Glutamatergic neuron (in vitro differentiated cells): ENCODE data around the gene UBE2U. TPM values are rescaled to one million over a fixed set of nuclear protein-coding genes. Genes with fewer than 3 reads are reported as not detected.

Source experiments
- DNase-seq: peaks from one replicate; pipeline ENCODE4 v3.0.0; 2022
- H3K27ac Mint-ChIP-seq: one replicate; pipeline ENCODE4 v1.8.0; 2020; ENCODE audit warnings: mild to moderate bottlenecking, mixed read lengths, inconsistent platforms; ENCODE audit not compliant: unreplicated experiment
- H3K27me3 Mint-ChIP-seq: one replicate; pipeline ENCODE4 v1.8.0; 2020; ENCODE audit warnings: mild to moderate bottlenecking, moderate library complexity, mixed read lengths, inconsistent platforms; ENCODE audit not compliant: unreplicated experiment
- H3K36me3 Mint-ChIP-seq: one replicate; pipeline ENCODE4 v1.8.0; 2020; ENCODE audit warnings: mild to moderate bottlenecking, mixed read lengths, inconsistent platforms; ENCODE audit not compliant: unreplicated experiment
- H3K4me1 Mint-ChIP-seq: one replicate; pipeline ENCODE4 v1.8.0; 2020; ENCODE audit warnings: mild to moderate bottlenecking, low read depth, mixed read lengths, inconsistent platforms; ENCODE audit not compliant: unreplicated experiment
- H3K4me3 Mint-ChIP-seq: one replicate; pipeline ENCODE4 v1.8.0; 2020; ENCODE audit warnings: mild to moderate bottlenecking, mixed read lengths, inconsistent platforms; ENCODE audit not compliant: unreplicated experiment
- H3K9me3 Mint-ChIP-seq: one replicate; pipeline ENCODE4 v1.8.0; 2020; ENCODE audit warnings: mild to moderate bottlenecking, moderate library complexity, mixed read lengths, inconsistent platforms; ENCODE audit not compliant: unreplicated experiment
- total RNA-seq: library from RNA; stranded (reverse); fragmentation: NEBNext Ultra II Directional; extraction: Animal tissue kit (Norgen Biotek cat#: 25700); gene quantifications from one replicate; pipeline ENCODE4 v1.2.1, GENCODE V29; 2021; ENCODE audit not compliant: unreplicated experiment
- TF ChIP-seq, protein P1 (sequence below): fragments of 200-600 bp; sonication (generic); IDR thresholded peaks from one replicate; pipeline ENCODE4 v1.5.0; 2021; ENCODE audit not compliant: partially characterized antibody, unreplicated experiment

Gene UBE2U
- total RNA-seq, 1 donor from 2014 or later: not detected

DNA sequence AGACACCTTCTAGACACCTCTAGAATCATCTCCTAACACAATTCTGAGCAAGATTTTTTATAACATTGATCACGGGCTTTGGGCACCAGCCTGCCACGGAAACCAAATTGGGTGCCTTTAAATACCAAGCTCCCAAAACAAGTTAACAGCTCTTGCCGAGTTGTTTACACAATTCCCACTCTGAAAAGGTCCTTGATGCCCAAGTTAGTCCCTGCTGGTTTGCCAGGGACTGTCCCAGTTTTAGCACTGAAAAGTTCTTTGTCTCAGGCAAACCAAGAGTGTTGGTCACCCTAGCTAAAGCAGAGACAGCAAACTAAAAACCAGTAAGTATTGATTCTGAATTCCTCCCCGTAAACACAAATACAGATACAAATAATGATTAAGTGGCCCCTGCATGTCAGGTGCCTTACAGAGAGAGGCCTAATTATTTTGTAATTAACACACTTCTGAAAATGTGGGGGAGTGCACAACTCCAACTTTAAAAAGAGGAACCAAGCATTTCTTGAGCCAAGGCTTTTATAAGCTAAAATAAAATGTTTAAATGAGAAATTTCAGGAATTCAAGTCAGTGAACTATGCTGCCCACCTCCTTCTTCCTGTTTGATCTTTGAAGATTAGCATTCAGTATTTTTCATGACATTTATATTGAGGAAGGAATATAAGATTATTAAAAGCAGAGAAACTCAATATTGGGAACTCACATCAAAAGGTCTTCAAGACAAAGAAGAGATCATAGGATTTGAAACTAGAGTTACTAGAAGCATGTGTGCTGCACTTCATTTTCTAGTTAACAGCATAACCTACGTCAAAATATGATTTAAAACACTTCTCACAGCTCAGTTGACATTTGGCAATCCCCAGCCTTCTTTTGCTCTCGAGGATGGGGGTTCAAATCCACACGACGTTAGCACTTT is 9.0 kb upstream of the UBE2U start:
- TF ChIP-seq, protein P1, sequence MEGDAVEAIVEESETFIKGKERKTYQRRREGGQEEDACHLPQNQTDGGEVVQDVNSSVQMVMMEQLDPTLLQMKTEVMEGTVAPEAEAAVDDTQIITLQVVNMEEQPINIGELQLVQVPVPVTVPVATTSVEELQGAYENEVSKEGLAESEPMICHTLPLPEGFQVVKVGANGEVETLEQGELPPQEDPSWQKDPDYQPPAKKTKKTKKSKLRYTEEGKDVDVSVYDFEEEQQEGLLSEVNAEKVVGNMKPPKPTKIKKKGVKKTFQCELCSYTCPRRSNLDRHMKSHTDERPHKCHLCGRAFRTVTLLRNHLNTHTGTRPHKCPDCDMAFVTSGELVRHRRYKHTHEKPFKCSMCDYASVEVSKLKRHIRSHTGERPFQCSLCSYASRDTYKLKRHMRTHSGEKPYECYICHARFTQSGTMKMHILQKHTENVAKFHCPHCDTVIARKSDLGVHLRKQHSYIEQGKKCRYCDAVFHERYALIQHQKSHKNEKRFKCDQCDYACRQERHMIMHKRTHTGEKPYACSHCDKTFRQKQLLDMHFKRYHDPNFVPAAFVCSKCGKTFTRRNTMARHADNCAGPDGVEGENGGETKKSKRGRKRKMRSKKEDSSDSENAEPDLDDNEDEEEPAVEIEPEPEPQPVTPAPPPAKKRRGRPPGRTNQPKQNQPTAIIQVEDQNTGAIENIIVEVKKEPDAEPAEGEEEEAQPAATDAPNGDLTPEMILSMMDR: no peak

DNA sequence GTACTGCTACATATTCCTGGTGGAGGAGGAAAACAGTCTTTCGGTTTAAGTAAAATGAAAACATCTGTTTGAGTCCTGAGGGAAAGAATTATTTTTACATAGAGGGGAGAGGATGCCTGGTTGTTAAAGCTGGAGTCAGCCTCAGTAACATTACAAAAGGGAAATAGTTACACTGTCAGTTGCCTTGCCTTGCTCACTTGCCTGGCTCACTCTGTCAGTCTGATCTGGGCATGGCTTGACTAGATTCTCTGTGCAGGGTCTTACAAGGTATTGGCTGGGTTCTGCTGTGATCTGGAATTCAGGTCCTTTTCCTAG is 8.4 kb upstream of the UBE2U start:
- H3K27ac Mint-ChIP-seq: no peak overlapping the region
- no peaks in the 10 kb centered on the region for H3K27me3 Mint-ChIP-seq
- peaks cover 1% of the 10 kb centered on the region for H3K9me3 Mint-ChIP-seq
- TF ChIP-seq, protein P1: no peak
- no peaks in the 10 kb centered on the region for H3K4me1 Mint-ChIP-seq
- H3K36me3 Mint-ChIP-seq: peaks cover 14% of the 10 kb centered on the region
- no peak for DNase-seq
- no peak overlapping the region for H3K4me3 Mint-ChIP-seq

More for the DNA sequence above, 9.0 kb upstream of the UBE2U start:
- Mint-ChIP-seq H3K27ac (no peak overlapping the region), H3K4me1 (no peaks in the 10 kb centered on the region), H3K9me3 (peaks cover 1% of the 10 kb centered on the region), H3K36me3 (peaks cover 14% of the 10 kb centered on the region), H3K27me3 (no peaks in the 10 kb centered on the region), H3K4me3 (no peak overlapping the region)
- DNase-seq: no peak

DNA sequence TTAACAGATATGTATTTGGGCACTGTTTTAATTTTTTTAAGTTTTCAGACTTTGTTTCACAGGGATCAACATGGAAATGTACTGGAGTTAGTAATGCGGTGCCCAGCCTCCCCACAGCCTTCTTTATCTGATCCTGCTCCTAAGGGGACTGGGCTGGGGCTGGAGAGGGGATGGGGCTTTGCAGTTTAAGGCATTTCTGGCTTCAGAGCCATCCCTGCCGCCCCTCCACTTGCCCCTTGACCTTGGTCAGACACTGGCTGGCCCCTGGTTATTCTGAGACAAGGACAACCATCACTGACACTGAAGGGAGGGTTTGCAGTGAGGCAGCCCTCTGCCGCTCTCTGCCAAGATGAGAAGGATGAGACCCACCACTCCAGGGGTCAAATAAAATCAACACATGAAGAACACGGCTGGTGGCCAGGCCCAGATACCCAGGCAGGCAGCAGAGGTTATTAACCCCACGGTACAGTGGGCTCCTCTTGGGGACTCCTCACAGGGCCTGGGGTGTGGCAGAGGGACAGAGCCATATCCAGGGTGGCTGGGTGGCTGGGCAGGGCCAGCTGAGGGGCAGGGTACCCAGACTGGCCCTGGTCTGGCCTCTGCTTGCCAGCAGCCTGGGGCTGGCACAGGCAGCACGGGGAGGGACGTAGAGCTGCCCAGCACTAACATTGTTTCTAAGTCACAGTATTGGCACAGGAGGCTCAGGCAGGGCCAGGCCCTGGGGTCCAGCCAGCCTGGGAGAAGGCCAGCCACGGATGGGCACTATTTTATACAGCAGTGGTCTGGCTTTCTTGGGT is 7.2 kb upstream of the UBE2U start:
- Mint-ChIP-seq H3K4me3 (no peak overlapping the region), H3K4me1 (no peaks in the 10 kb centered on the region), H3K27me3 (no peaks in the 10 kb centered on the region), H3K27ac (no peak overlapping the region), H3K36me3 (peaks cover 14% of the 10 kb centered on the region), H3K9me3 (peaks cover 3% of the 10 kb centered on the region)
- no peak for DNase-seq
- TF ChIP-seq, protein P1: no peak

DNA sequence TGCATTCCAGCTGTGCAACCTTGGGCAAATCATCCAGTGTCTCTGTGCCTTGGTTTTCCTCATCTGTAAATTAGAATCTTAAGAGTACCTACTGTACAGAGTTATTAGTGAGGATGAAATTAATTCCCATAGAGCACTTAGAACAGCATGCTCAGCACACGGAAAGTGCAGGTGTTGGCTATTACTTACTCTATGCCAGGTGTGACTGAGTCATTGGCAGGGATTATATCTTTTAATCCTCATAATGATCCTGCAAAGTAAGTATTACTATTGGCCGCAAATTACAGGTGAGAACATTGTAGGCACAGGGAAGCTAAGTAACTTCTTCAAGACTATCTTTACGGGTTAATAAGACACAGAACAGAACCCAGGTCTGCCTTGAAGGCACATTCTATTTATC is 6.3 kb upstream of the UBE2U start:
- peaks cover 14% of the 10 kb centered on the region for H3K36me3 Mint-ChIP-seq
- H3K27me3 Mint-ChIP-seq: no peaks in the 10 kb centered on the region
- TF ChIP-seq, protein P1: no peak
- peaks cover 3% of the 10 kb centered on the region for H3K9me3 Mint-ChIP-seq
- H3K4me1 Mint-ChIP-seq: no peaks in the 10 kb centered on the region
- H3K4me3 Mint-ChIP-seq: no peak overlapping the region
- no peak overlapping the region for H3K27ac Mint-ChIP-seq
- DNase-seq: no peak

DNA sequence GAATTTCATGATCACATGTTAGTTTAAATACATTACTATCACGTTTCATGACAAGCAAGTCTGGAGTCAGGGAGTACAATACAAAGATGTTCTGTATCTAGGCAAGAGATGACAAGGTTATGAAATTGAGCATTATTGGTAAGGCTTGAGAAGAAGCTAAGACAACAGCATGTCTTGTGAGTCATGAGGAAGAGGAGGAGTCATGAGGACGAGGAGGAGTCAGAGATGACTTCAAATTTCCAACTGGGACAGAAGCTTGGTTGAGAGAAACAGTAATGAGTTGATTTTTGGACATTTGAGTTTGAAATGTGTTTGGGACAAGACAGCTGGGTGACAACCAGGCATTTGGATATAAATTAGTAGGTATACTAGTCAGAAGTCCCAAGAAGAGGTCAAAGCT is 4.3 kb upstream of the UBE2U start:
- Mint-ChIP-seq H3K4me3 (no peak overlapping the region), H3K36me3 (peaks cover 14% of the 10 kb centered on the region)

More for the DNA sequence above, 4.3 kb upstream of the UBE2U start:
- TF ChIP-seq, protein P1: no peak
- no peak for DNase-seq
- Mint-ChIP-seq H3K9me3 (peaks cover 7% of the 10 kb centered on the region), H3K27me3 (no peaks in the 10 kb centered on the region), H3K27ac (no peak overlapping the region), H3K4me1 (no peaks in the 10 kb centered on the region)
